Karpas-422 (cell line): Measurements from ENCODE around the gene CCL16. TPM values are rescaled to one million over a fixed set of nuclear protein-coding genes. Genes with fewer than 3 reads are reported as not detected.
"Not testable (repeated sequence)": the region's sequence is repeated elsewhere in the genome, so short reads cannot be mapped to it uniquely, and the experiment has no call there.

ENCODE experiments used
- DNase-seq: peaks from one replicate; pipeline ENCODE4 v3.0.0-alpha.2; 2015
- H2AFZ ChIP-seq: fragments of 200-600 bp; sonication (generic); 2 replicates; pipeline ENCODE4 v1.6.1; 2014; ENCODE audit warnings: antibody characterized with exemption, low read length, mixed read lengths
- H3K27ac ChIP-seq: fragments of 200-600 bp; sonication (generic); 2 replicates; pipeline ENCODE4 v1.5.1; 2014; ENCODE audit warnings: mild to moderate bottlenecking, low read length, moderate library complexity
- H3K27me3 ChIP-seq: fragments of 200-600 bp; sonication (generic); 2 replicates; pipeline ENCODE4 v1.6.1; 2014; ENCODE audit warnings: low read length, mixed read lengths
- H3K36me3 ChIP-seq: fragments of 200-600 bp; sonication (generic); 2 replicates; pipeline ENCODE4 v1.6.1; 2014; ENCODE audit warnings: low read length, mixed read lengths; ENCODE audit not compliant: insufficient read depth
- H3K4me1 ChIP-seq: fragments of 200-600 bp; sonication (generic); 2 replicates; pipeline ENCODE4 v1.6.1; 2014; ENCODE audit warnings: mild to moderate bottlenecking, low read length, mixed read lengths
- H3K4me2 ChIP-seq: fragments of 200-600 bp; sonication (generic); 2 replicates; pipeline ENCODE4 v1.6.1; 2014; ENCODE audit warnings: low read length, low read depth, mild to moderate bottlenecking; ENCODE audit not compliant: poor library complexity, severe bottlenecking
- H3K4me3 ChIP-seq: fragments of 200-600 bp; sonication (generic); 2 replicates; pipeline ENCODE4 v1.5.1; 2014; ENCODE audit warnings: mild to moderate bottlenecking, antibody characterized with exemption, low read length, mixed read lengths
- H3K79me2 ChIP-seq: fragments of 200-600 bp; sonication (generic); 2 replicates; pipeline ENCODE4 v1.6.1; 2014; ENCODE audit warnings: mild to moderate bottlenecking, low read length, mixed read lengths
- H3K9ac ChIP-seq: fragments of 200-600 bp; sonication (generic); 2 replicates; pipeline ENCODE4 v1.6.0; 2014; ENCODE audit warnings: low read length
- H3K9me2 ChIP-seq: fragments of 200-600 bp; sonication (generic), shearing (Covaris generic); replicated peaks from 2 replicates; pipeline ENCODE4 v1.6.0; 2014; ENCODE audit warnings: mild to moderate bottlenecking, low read length, moderate library complexity; ENCODE audit not compliant: insufficient read depth
- H3K9me3 ChIP-seq: fragments of 300-700, 200-600 bp; sonication (generic); 2 replicates; pipeline ENCODE4 v1.6.1; 2014; ENCODE audit warnings: low read length, mixed read lengths
- H4K20me1 ChIP-seq: fragments of 200-600 bp; sonication (generic); 2 replicates; pipeline ENCODE4 v1.6.1; 2014; ENCODE audit warnings: mild to moderate bottlenecking, antibody characterized with exemption, low read length, low read depth; ENCODE audit not compliant: insufficient read depth
- total RNA-seq: library from RNA; depleted of rRNA; stranded (reverse); fragments of >200 nt; shearing (Covaris generic); gene quantifications from 2 replicates; pipeline ENCODE4 v1.2.3, GENCODE V29; 2014; ENCODE audit warnings: low replicate concordance

CCL16 gene
- total RNA-seq, 1 experiment from 2014 or later, result not detected

- no peaks in the 10 kb centered on the region for H3K36me3 ChIP-seq
- no peak within 1 kb of the TSS for H3K4me3 ChIP-seq
- no peak for DNase-seq
- H3K9me2 ChIP-seq, result no peaks in the 10 kb centered on the region
- H3K4me1 ChIP-seq, result no peaks in the 10 kb centered on the region
- H3K79me2 ChIP-seq, result no peaks in the 10 kb centered on the region
- no peak within 1 kb of the TSS for H3K9ac ChIP-seq
- H3K27me3 ChIP-seq, result no peaks in the 10 kb centered on the region
- no peak within 1 kb of the TSS for H3K4me2 ChIP-seq
- H4K20me1 ChIP-seq, result no peaks in the 10 kb centered on the region
- H3K27ac ChIP-seq, result no peak within 1 kb of the TSS
- H3K9me3 ChIP-seq, result no peaks in the 10 kb centered on the region
- H2AFZ ChIP-seq, result no peak within 1 kb of the TSS
These were observed 37.8 kb downstream of the CCL16 start, which contains the start of gene LYZL6 for GRCh38 chr17:35943537-35943936. LYZL6 (minus strand) TSS chr17:35943713; CDS start chr17:35939356, 4,357 bp downstream.

- Histone ChIP-seq H3K36me3 (no peaks in the 10 kb centered on the region), H3K9ac (no peak overlapping the region), H3K4me3 (no peak overlapping the region), H3K4me1 (no peaks in the 10 kb centered on the region), H3K79me2 (no peaks in the 10 kb centered on the region), H3K9me2 (no peaks in the 10 kb centered on the region), H3K27me3 (no peaks in the 10 kb centered on the region), H3K27ac (no peak overlapping the region), H3K9me3 (no peaks in the 10 kb centered on the region), H4K20me1 (no peaks in the 10 kb centered on the region), H2AFZ (no peak overlapping the region), H3K4me2 (no peak overlapping the region)
- DNase-seq, result no peak
These were observed 38.6 kb downstream of the CCL16 start for GRCh38 chr17:35942588-35943186.

- H3K79me2 ChIP-seq, H3K27me3 ChIP-seq, H3K9ac ChIP-seq, DNase-seq, H3K36me3 ChIP-seq, H3K9me3 ChIP-seq, H3K9me2 ChIP-seq, H3K4me2 ChIP-seq, H4K20me1 ChIP-seq, H3K27ac ChIP-seq, H3K4me1 ChIP-seq, H3K4me3 ChIP-seq, H2AFZ ChIP-seq: not testable (repeated sequence)
These were observed 42.8 kb downstream of the CCL16 start for GRCh38 chr17:35938492-35938891.

GRCh38 chr17:35936063-35936462 is 45.2 kb downstream of the CCL16 start:
- peak; percentile 78 for DNase-seq

GRCh38 chr17:35934760-35935159 is 46.5 kb downstream of the CCL16 start:
- H3K9ac ChIP-seq, result no peak overlapping the region
- H3K27me3 ChIP-seq, result no peaks in the 10 kb centered on the region
- H3K4me2 ChIP-seq, result no peak overlapping the region
- H3K27ac ChIP-seq, result no peak overlapping the region
- H3K36me3 ChIP-seq, result no peaks in the 10 kb centered on the region
- no peaks in the 10 kb centered on the region for H3K9me2 ChIP-seq
- H3K4me1 ChIP-seq, result peaks cover 10% of the 10 kb centered on the region
- H4K20me1 ChIP-seq, result no peaks in the 10 kb centered on the region
- H3K79me2 ChIP-seq, result peaks cover 7% of the 10 kb centered on the region
- no peaks in the 10 kb centered on the region for H3K9me3 ChIP-seq
- no peak overlapping the region for H2AFZ ChIP-seq
- H3K4me3 ChIP-seq, result no peak overlapping the region
- no peak for DNase-seq

More at GRCh38 chr17:35936063-35936462, 45.2 kb downstream of the CCL16 start:
- H3K9me2 ChIP-seq, result no peaks in the 10 kb centered on the region
- H3K27me3 ChIP-seq, result no peaks in the 10 kb centered on the region
- H3K9ac ChIP-seq, result no peak overlapping the region
- H4K20me1 ChIP-seq, result no peaks in the 10 kb centered on the region
- no peak overlapping the region for H3K4me2 ChIP-seq
- no peaks in the 10 kb centered on the region for H3K9me3 ChIP-seq
- no peaks in the 10 kb centered on the region for H3K79me2 ChIP-seq
- no peak overlapping the region for H3K27ac ChIP-seq
- peaks cover 1% of the 10 kb centered on the region for H3K4me1 ChIP-seq
- no peaks in the 10 kb centered on the region for H3K36me3 ChIP-seq
- H2AFZ ChIP-seq, result peak overlapping the region; percentile 26; the same call in 1 of the 2 replicates
- H3K4me3 ChIP-seq, result no peak overlapping the region

GRCh38 chr17:35932586-35932985 is 48.7 kb downstream of the CCL16 start:
- Histone ChIP-seq H3K4me1 (peaks cover 16% of the 10 kb centered on the region), H3K9ac (no peak overlapping the region), H2AFZ (no peak overlapping the region), H4K20me1 (no peaks in the 10 kb centered on the region), H3K9me3 (no peaks in the 10 kb centered on the region), H3K4me3 (no peak overlapping the region), H3K27me3 (no peaks in the 10 kb centered on the region), H3K27ac (no peak overlapping the region), H3K9me2 (no peaks in the 10 kb centered on the region), H3K4me2 (no peak overlapping the region), H3K36me3 (no peaks in the 10 kb centered on the region), H3K79me2 (peaks cover 11% of the 10 kb centered on the region)
- no peak for DNase-seq

GRCh38 chr17:35931794-35932425 is 49.4 kb downstream of the CCL16 start:
- H3K27ac ChIP-seq, result no peak overlapping the region
- no peak overlapping the region for H3K9ac ChIP-seq
- no peak overlapping the region for H3K4me2 ChIP-seq
- no peaks in the 10 kb centered on the region for H3K9me2 ChIP-seq
- no peak overlapping the region for H2AFZ ChIP-seq
- H3K4me3 ChIP-seq, result no peak overlapping the region
- H3K27me3 ChIP-seq, result no peaks in the 10 kb centered on the region
- H3K79me2 ChIP-seq, result peaks cover 11% of the 10 kb centered on the region
- H3K36me3 ChIP-seq, result no peaks in the 10 kb centered on the region
- H4K20me1 ChIP-seq, result no peaks in the 10 kb centered on the region
- DNase-seq, result no peak
- no peaks in the 10 kb centered on the region for H3K9me3 ChIP-seq
- H3K4me1 ChIP-seq, result peaks cover 16% of the 10 kb centered on the region

- H3K4me1 ChIP-seq, result peaks cover 16% of the 10 kb centered on the region
- peak within 1 kb of the TSS; percentile 69 for H2AFZ ChIP-seq
- peak within 1 kb of the TSS; percentile 33; the same call in 1 of the 2 replicates for H3K27ac ChIP-seq
- no peaks in the 10 kb centered on the region for H3K27me3 ChIP-seq
- H3K9ac ChIP-seq, result peak within 1 kb of the TSS; percentile 78
- peak within 1 kb of the TSS; percentile 77 for H3K4me3 ChIP-seq
- peaks cover 11% of the 10 kb centered on the region for H3K79me2 ChIP-seq
- no peaks in the 10 kb centered on the region for H3K9me2 ChIP-seq
- H3K4me2 ChIP-seq, result peak within 1 kb of the TSS; percentile 94
- no peaks in the 10 kb centered on the region for H3K9me3 ChIP-seq
- peak; percentile 96 for DNase-seq
- H3K36me3 ChIP-seq, result no peaks in the 10 kb centered on the region
- no peaks in the 10 kb centered on the region for H4K20me1 ChIP-seq
These were observed 50.9 kb downstream of the CCL16 start, which contains the start of gene RDM1 for GRCh38 chr17:35930211-35931065. RDM1 (minus strand) TSS chr17:35930773; CDS start chr17:35930727, 46 bp downstream.
